Astrocyte (in vitro differentiated cells and primary cell): ENCODE results near the gene KCNQ1. TPM values are rescaled to one million over a fixed set of nuclear protein-coding genes. Genes with fewer than 3 reads are reported as not detected.

Source experiments
- DNase-seq: peaks from one replicate; pipeline ENCODE4 v3.0.0-alpha.2; 2010; ENCODE audit warnings: low read depth
- FAIRE-seq: peaks from 2 replicates; lab custom pipeline; 2011; peaks lifted over from hg19 to GRCh38; lab: Jason Lieb, UNC
- H2AFZ ChIP-seq: 2 replicates; pipeline ENCODE4 v1.6.0; 2012; ENCODE audit warnings: low read depth, low read length, inconsistent platforms
- H3K27ac ChIP-seq: 2 replicates; pipeline ENCODE4 v1.5.1; 2011; ENCODE audit warnings: low read depth, low read length, inconsistent platforms
- H3K27me3 ChIP-seq: 2 replicates; pipeline ENCODE4 v1.6.0; 2011; ENCODE audit warnings: low read length, inconsistent platforms; ENCODE audit not compliant: insufficient read depth
- H3K36me3 ChIP-seq: 2 replicates; pipeline ENCODE4 v1.5.1; 2011; ENCODE audit warnings: low read length, inconsistent platforms; ENCODE audit not compliant: insufficient read depth
- H3K4me1 ChIP-seq: 2 replicates; pipeline ENCODE4 v1.5.1; 2011; ENCODE audit warnings: low read length, inconsistent platforms; ENCODE audit not compliant: insufficient read depth
- H3K4me2 ChIP-seq: 2 replicates; pipeline ENCODE4 v1.6.0; 2012; ENCODE audit warnings: low read length, inconsistent platforms
- H3K4me3 ChIP-seq: 2 replicates; pipeline ENCODE4 v1.5.1; 2011; ENCODE audit warnings: low read depth, mild to moderate bottlenecking, low read length, inconsistent platforms; ENCODE audit not compliant: insufficient read depth
- H3K79me2 ChIP-seq: 2 replicates; pipeline ENCODE4 v1.6.0; 2012; ENCODE audit warnings: mild to moderate bottlenecking, low read length, inconsistent platforms; ENCODE audit not compliant: insufficient read depth
- H3K9ac ChIP-seq: 2 replicates; pipeline ENCODE4 v1.6.0; 2012; ENCODE audit warnings: mild to moderate bottlenecking, low read length, inconsistent platforms
- H3K9me3 ChIP-seq: 2 replicates; pipeline ENCODE4 v1.5.1; 2012; ENCODE audit warnings: low read depth, mild to moderate bottlenecking, low read length, inconsistent platforms; ENCODE audit not compliant: insufficient read depth
- H4K20me1 ChIP-seq: 2 replicates; pipeline ENCODE4 v1.6.0; 2012; ENCODE audit warnings: low read length, inconsistent platforms; ENCODE audit not compliant: insufficient read depth
- H3K27ac Mint-ChIP-seq: one replicate; pipeline ENCODE4 v1.8.0; 2021; ENCODE audit warnings: mild to moderate bottlenecking, mixed read lengths; ENCODE audit not compliant: unreplicated experiment
- H3K27me3 Mint-ChIP-seq: one replicate; pipeline ENCODE4 v1.8.0; 2021; ENCODE audit warnings: low read depth, mixed read lengths; ENCODE audit not compliant: unreplicated experiment
- H3K36me3 Mint-ChIP-seq: one replicate; pipeline ENCODE4 v1.8.0; 2021; ENCODE audit warnings: low read depth, mixed read lengths; ENCODE audit not compliant: unreplicated experiment
- H3K4me1 Mint-ChIP-seq: one replicate; pipeline ENCODE4 v1.8.0; 2021; ENCODE audit warnings: low read depth, mixed read lengths; ENCODE audit not compliant: unreplicated experiment
- H3K4me3 Mint-ChIP-seq: one replicate; pipeline ENCODE4 v1.8.0; 2021; ENCODE audit warnings: mild to moderate bottlenecking, moderate library complexity, mixed read lengths; ENCODE audit not compliant: unreplicated experiment
- H3K9me3 Mint-ChIP-seq: one replicate; pipeline ENCODE4 v1.8.0; 2021; ENCODE audit warnings: mild to moderate bottlenecking, mixed read lengths; ENCODE audit not compliant: unreplicated experiment
- CTCF ChIP-seq: IDR thresholded peaks from 2 replicates; pipeline ENCODE4 v1.5.1; 2011; ENCODE audit warnings: low read depth, mild to moderate bottlenecking, inconsistent platforms, low read length, moderate library complexity; ENCODE audit not compliant: insufficient read depth
- EZH2 ChIP-seq: IDR thresholded peaks from 2 replicates; pipeline ENCODE4 v1.6.1; 2012; ENCODE audit warnings: mild to moderate bottlenecking, low read length, inconsistent platforms; ENCODE audit not compliant: insufficient read depth
- total RNA-seq: library from RNA; stranded (reverse); gene quantifications from 2 replicates; pipeline ENCODE4 v1.2.1, GENCODE V29; 2021

Gene KCNQ1
- total RNA-seq, 1 donor from 2014 or later: not detected

- H3K27me3 ChIP-seq: peaks cover 18% of the 10 kb centered on the region
- H3K79me2 ChIP-seq: no peaks in the 10 kb centered on the region
- H4K20me1 ChIP-seq: peaks cover 5% of the 10 kb centered on the region
- H3K36me3 Mint-ChIP-seq: peaks cover 2% of the 10 kb centered on the region
- peaks cover 17% of the 10 kb centered on the region for H3K4me1 ChIP-seq
- H3K27ac ChIP-seq: no peak overlapping the region
- H3K4me1 Mint-ChIP-seq: peaks cover 11% of the 10 kb centered on the region
- no peak overlapping the region for H3K4me3 ChIP-seq
- DNase-seq (no peak), FAIRE-seq (no peak)
- no peak overlapping the region for H3K4me2 ChIP-seq
- H3K4me3 Mint-ChIP-seq: no peak overlapping the region
- no peak overlapping the region for H3K27ac Mint-ChIP-seq
- no peak overlapping the region for H2AFZ ChIP-seq
- TF ChIP-seq CTCF (no peak), EZH2 (no peak)
- peaks cover 43% of the 10 kb centered on the region for H3K27me3 Mint-ChIP-seq
- H3K36me3 ChIP-seq: no peaks in the 10 kb centered on the region
- peaks cover 2% of the 10 kb centered on the region for H3K9me3 Mint-ChIP-seq
- H3K9me3 ChIP-seq: no peaks in the 10 kb centered on the region
- no peak overlapping the region for H3K9ac ChIP-seq
Measured at GRCh38 chr11:2774173-2775082, 329.6 kb downstream of the KCNQ1 start.

GRCh38 chr11:2775083-2775625 lies 330.3 kb downstream of the KCNQ1 start:
- DNase-seq (no peak), FAIRE-seq (no peak)
- Histone ChIP-seq H3K27me3 (peaks cover 18% of the 10 kb centered on the region), H3K4me3 (no peak overlapping the region), H3K4me1 (peaks cover 15% of the 10 kb centered on the region), H3K27ac (no peak overlapping the region), H2AFZ (no peak overlapping the region), H4K20me1 (peaks cover 5% of the 10 kb centered on the region), H3K79me2 (no peaks in the 10 kb centered on the region), H3K4me2 (no peak overlapping the region), H3K9me3 (no peaks in the 10 kb centered on the region), H3K36me3 (no peaks in the 10 kb centered on the region), H3K9ac (no peak overlapping the region)
- Mint-ChIP-seq H3K36me3 (peaks cover 2% of the 10 kb centered on the region), H3K27ac (no peak overlapping the region), H3K4me1 (peaks cover 11% of the 10 kb centered on the region), H3K4me3 (no peak overlapping the region), H3K9me3 (peaks cover 2% of the 10 kb centered on the region), H3K27me3 (peaks cover 43% of the 10 kb centered on the region)
- no peak for TF ChIP-seq EZH2
- TF ChIP-seq CTCF: no peak
